ENCODE measurements around the gene PFN1. TPM values are rescaled to one million over a fixed set of nuclear protein-coding genes. Genes with fewer than 3 reads are reported as not detected.
A peak's percentile ranks its signal among the peaks of the same experiment; 100 is the strongest.

PFN1 gene
- total RNA-seq (2013; cell fraction: nucleolus; rRNA removed) = 131 and 144 TPM in 2 replicates
- 1,668 and 2,039 TPM in 2 replicates for total RNA-seq (2014; rRNA removed)
- total RNA-seq (2014; rRNA removed; fragmentation: Illumina TruSeq; extraction: Trizol) = 812 and 920 TPM in 2 replicates
- 1,903 and 1,912 TPM in 2 replicates for total RNA-seq (2021)
- 909 TPM for polyA plus RNA-seq (2011; ENCODE audit: low read depth)
- 705 and 1,560 TPM in 2 replicates for polyA plus RNA-seq (2011; rRNA removed)
- polyA plus RNA-seq (2011; cell fraction: cytosol; rRNA removed) = 2,124 and 2,184 TPM in 2 replicates
- polyA plus RNA-seq (2011; cell fraction: nucleus; rRNA removed) = 1,008 and 1,226 TPM in 2 replicates
- polyA plus RNA-seq (2012) = 1,629 and 1,984 TPM in 2 replicates
- 1,675 and 1,933 TPM in 2 replicates for polyA plus RNA-seq (2014; fragmentation: Illumina TruSeq; extraction: Trizol)
- 100 to 1,000 TPM; 154 to 558 TPM for polyA plus RNA-seq (2014; fragmentation: Nextera tagmentation; extraction: Ambion mirVana)
- 3,016 and 4,055 TPM in 2 replicates for polyA plus RNA-seq (2014; rRNA removed)
- 1,000 to 10,000 TPM; 3,739 to 3,892 TPM for polyA plus RNA-seq (2016; fragmentation: Nextera tagmentation; extraction: Ambion mirVana)
- 545 and 728 TPM in 2 replicates for polyA minus RNA-seq (2011; rRNA and poly(A)+ RNA removed)
- 829 and 978 TPM in 2 replicates for polyA minus RNA-seq (2011; cell fraction: cytosol; rRNA and poly(A)+ RNA removed)
- 245 and 466 TPM in 2 replicates for polyA minus RNA-seq (2011; cell fraction: nucleus; rRNA and poly(A)+ RNA removed)
- percentile 99 among the genes with signal in this experiment for Bru-seq, nascent RNA
- BruChase-seq, experiment 1, labeled RNA remaining after a 6-hour chase = percentile 100 among the genes with signal in this experiment
- percentile 99 among the genes with signal in this experiment for BruChase-seq, experiment 2, labeled RNA remaining after a 2-hour chase
- long read RNA-seq, experiment 1, transcript PFN1-201 (3 exons, 1,291 nt) = major isoform, 2,748 of 2,788 reads
- long read RNA-seq, experiment 1, transcript PFN1-203 (2 exons, 1,173 nt) = minor isoform, 6 of 2,788 reads
- long read RNA-seq, experiment 1, partial matches to known transcripts = 1 of 2,788 reads
- long read RNA-seq, experiment 1, other reads (novel, unspliced or antisense) = 33 of 2,788 reads
- long read RNA-seq, experiment 2, transcript PFN1-201 (3 exons, 1,291 nt) = major isoform, 262 of 282 reads
- long read RNA-seq, experiment 2, transcript PFN1-203 (2 exons, 1,173 nt) = minor isoform, 7 of 282 reads
- long read RNA-seq, experiment 2, partial matches to known transcripts = 0 of 282 reads
- long read RNA-seq, experiment 2, other reads (novel, unspliced or antisense) = 13 of 282 reads

DNA sequence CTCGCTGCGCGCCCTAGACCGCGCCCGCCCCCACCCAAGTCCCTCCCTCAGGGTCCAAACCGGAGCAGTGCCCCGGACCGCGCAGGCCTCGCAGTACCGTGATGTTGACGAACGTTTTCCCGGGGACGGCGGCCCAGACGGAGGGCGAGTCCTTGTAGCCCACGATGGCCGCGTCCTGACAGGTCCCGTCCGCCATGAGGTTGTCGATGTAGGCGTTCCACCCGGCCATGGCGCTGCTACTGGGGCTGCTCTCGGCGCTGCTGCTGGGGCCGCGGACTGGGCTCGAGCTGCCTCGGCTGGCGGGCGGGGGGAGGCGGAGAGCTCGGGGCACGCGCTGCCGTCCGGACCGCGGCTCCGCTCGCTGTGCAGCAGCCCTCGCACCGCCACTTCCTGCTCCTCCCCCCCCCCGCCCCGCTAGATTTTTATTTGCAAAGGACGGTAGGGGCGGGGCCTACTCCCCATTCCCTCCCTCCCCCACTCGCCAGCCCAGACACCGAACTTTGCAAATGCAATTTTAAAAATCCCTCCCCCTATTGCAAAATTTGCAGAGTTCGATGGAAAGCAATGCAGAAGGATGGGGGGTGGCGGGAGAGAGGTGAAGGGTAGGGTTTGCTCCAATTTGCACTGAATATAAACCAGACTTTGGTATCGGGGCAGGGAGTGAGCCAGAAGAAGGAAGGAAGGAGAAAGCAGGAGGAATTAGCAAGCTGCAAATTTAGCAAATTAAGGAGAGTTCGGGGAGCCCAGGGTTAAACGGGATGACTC lies at the start of gene PFN1:
PFN1 (minus strand) TSS at position 365 of the 765 bp plus-strand sequence; CDS start at position 229, 136 bp downstream.
- RAD21 ChIA-PET (ENCODE audit: unreplicated experiment) = interaction anchor here (0.9 to 9.8 kb wide), 6 partner anchors 9 to 244 kb away, joined by 3 to 73 read pairs (median 4); partner anchors contain the start of genes CAMTA2, CHRNE, RNF167 and SLC25A11
- SMC1A ChIA-PET (ENCODE audit: uncharacterized antibody, unreplicated experiment) = interaction anchor here (0.9 to 7.1 kb wide), 3 partner anchors 19 to 114 kb away, joined by 3 to 50 read pairs (median 3); partner anchors contain the start of gene SPAG7
- H4K20me1 ChIP-seq (ENCODE audit: control insufficient read depth, insufficient read depth) = peaks cover 5% of the 10 kb centered on the region
- H2AFZ ChIP-seq (ENCODE audit: control insufficient read depth, low read depth, low read length) = peak within 1 kb of the TSS; percentile 63
- H3K9ac ChIP-seq (ENCODE audit: control insufficient read depth, insufficient read depth, low read length) = peak within 1 kb of the TSS; percentile 100
- H3K4me1 ChIP-seq (ENCODE audit: control insufficient read depth, insufficient read depth, low read length) = peaks cover 38% of the 10 kb centered on the region
- H3K36me3 ChIP-seq (ENCODE audit: control insufficient read depth in 2 of 2, insufficient read depth in 2 of 2, low read length in 1 of 2) = peaks cover 10 to 12% of the 10 kb centered on the region in 2 experiments
- peak within 1 kb of the TSS; percentile 100 for H3K27ac ChIP-seq (ENCODE audit: control insufficient read depth, insufficient read depth)
- BruUV-seq (replicated peaks) = no TSS peak
- H3K9me3 ChIP-seq (replicated peaks; ENCODE audit: control insufficient read depth, insufficient read depth, low read length) = no peaks in the 10 kb centered on the region
- POLR2A ChIA-PET = interaction anchor here (0.9 to 17.5 kb wide), 5 partner anchors 9 to 80 kb away, joined by 3 to 272 read pairs (median 6); partner anchors contain the start of genes RNF167, SLC25A11 and SPAG7
- peak within 1 kb of the TSS; percentile 80 for H3K4me2 ChIP-seq (ENCODE audit: control insufficient read depth, insufficient read depth)
- H3K4me3 ChIP-seq = peak within 1 kb of the TSS; percentile 96
- H3K79me2 ChIP-seq (ENCODE audit: control insufficient read depth, insufficient read depth, low read length) = peaks cover 63% of the 10 kb centered on the region
- WGBS (ENCODE audit: insufficient coverage, insufficient replicate concordance, low lambda C conversion rate, missing lambda C conversion rate) = under 1% methylated on average over 47 of the region's 59 CpGs
- in situ Hi-C loops (cut with MboI) (no loop called here), intact Hi-C loops (cut with micrococcal nuclease; ENCODE audit: unreplicated experiment) (loop anchor here (2.0 kb wide), 1 partner anchor 48 kb away; the partner anchor contains the start of genes INCA1 and KIF1C)
- FAIRE-seq (no peak), DNase-seq (ENCODE audit: low read depth, low spot score) (peak; percentile 69), ATAC-seq (peak; percentile 41)
- CTCF ChIA-PET = interaction anchor here (1.0 to 3.3 kb wide), 4 partner anchors 18 to 69 kb away, joined by 3 to 13 read pairs (median 8); partner anchors contain the start of gene SPAG7
- H3K27me3 ChIP-seq (replicated peaks in 1 of 2; ENCODE audit: control insufficient read depth in 2 of 2, insufficient read depth in 2 of 2, low read length in 1 of 2) = no peaks in the 10 kb centered on the region
- TF ChIP-seq SPI1 (IDR thresholded peaks at IDR 0.05; ENCODE audit: borderline replicate concordance, insufficient read depth, low read depth, low read length) = no peak
- TF ChIP-seq EGR1 (IDR thresholded peaks at IDR 0.05; ENCODE audit: borderline replicate concordance in 1 of 2, low read depth in 2 of 2, low read length in 2 of 2) = peak in 1 of 2 experiments; percentile 63; a peak in 1 of 3 replicates
- no peak for TF ChIP-seq NFIC (IDR thresholded peaks at IDR 0.05; ENCODE audit: low read depth, low read length)
- peak; percentile 31; the same call in 1 of the 2 replicates for TF ChIP-seq MXI1 (IDR thresholded peaks at IDR 0.05; ENCODE audit: low read depth, low read length)
- peak; percentile 59; the same call in 1 of the 2 replicates for TF ChIP-seq SMARCA5 (IDR thresholded peaks at IDR 0.05)
- TF ChIP-seq, protein P1, sequence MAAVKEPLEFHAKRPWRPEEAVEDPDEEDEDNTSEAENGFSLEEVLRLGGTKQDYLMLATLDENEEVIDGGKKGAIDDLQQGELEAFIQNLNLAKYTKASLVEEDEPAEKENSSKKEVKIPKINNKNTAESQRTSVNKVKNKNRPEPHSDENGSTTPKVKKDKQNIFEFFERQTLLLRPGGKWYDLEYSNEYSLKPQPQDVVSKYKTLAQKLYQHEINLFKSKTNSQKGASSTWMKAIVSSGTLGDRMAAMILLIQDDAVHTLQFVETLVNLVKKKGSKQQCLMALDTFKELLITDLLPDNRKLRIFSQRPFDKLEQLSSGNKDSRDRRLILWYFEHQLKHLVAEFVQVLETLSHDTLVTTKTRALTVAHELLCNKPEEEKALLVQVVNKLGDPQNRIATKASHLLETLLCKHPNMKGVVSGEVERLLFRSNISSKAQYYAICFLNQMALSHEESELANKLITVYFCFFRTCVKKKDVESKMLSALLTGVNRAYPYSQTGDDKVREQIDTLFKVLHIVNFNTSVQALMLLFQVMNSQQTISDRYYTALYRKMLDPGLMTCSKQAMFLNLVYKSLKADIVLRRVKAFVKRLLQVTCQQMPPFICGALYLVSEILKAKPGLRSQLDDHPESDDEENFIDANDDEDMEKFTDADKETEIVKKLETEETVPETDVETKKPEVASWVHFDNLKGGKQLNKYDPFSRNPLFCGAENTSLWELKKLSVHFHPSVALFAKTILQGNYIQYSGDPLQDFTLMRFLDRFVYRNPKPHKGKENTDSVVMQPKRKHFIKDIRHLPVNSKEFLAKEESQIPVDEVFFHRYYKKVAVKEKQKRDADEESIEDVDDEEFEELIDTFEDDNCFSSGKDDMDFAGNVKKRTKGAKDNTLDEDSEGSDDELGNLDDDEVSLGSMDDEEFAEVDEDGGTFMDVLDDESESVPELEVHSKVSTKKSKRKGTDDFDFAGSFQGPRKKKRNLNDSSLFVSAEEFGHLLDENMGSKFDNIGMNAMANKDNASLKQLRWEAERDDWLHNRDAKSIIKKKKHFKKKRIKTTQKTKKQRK (IDR thresholded peaks at IDR 0.05; ENCODE audit: low read depth, low read length) = no peak
- 0 out of 2 replicates have a peak, but pooled peaks have one; percentile 9 for TF ChIP-seq IRF4 (IDR thresholded peaks at IDR 0.05; ENCODE audit: low read depth, low read length)
- peak; percentile 85 for TF ChIP-seq ATF7 (IDR thresholded peaks at IDR 0.05; ENCODE audit: low read depth)
- 0 out of 2 replicates have a peak, but pooled peaks have one; percentile 36 for TF ChIP-seq ZSCAN29 (IDR thresholded peaks at IDR 0.05)
- TF ChIP-seq IKZF2 (IDR thresholded peaks at IDR 0.05) = peak; percentile 56 to 70
- 0 out of 2 replicates have a peak, but pooled peaks have one; percentile 27 for TF ChIP-seq RFX5 (IDR thresholded peaks at IDR 0.05; ENCODE audit: low read depth, low read length)
- TF ChIP-seq, protein P2, sequence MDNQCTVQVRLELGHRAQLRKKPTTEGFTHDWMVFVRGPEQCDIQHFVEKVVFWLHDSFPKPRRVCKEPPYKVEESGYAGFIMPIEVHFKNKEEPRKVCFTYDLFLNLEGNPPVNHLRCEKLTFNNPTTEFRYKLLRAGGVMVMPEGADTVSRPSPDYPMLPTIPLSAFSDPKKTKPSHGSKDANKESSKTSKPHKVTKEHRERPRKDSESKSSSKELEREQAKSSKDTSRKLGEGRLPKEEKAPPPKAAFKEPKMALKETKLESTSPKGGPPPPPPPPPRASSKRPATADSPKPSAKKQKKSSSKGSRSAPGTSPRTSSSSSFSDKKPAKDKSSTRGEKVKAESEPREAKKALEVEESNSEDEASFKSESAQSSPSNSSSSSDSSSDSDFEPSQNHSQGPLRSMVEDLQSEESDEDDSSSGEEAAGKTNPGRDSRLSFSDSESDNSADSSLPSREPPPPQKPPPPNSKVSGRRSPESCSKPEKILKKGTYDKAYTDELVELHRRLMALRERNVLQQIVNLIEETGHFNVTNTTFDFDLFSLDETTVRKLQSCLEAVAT (IDR thresholded peaks at IDR 0.05) = peak; percentile 61; the same call in 1 of the 2 replicates

Measured in GM12878 (cell line).